H9 (cell line): ENCODE data around the gene NRXN3. TPM values are rescaled to one million over a fixed set of nuclear protein-coding genes. Genes with fewer than 3 reads are reported as not detected.

Experiments
- DNase-seq: peaks from one replicate; pipeline ENCODE4 v3.0.0-alpha.2; 2017
- H2AFZ ChIP-seq: one replicate; pipeline ENCODE4 v1.6.1; 2013; ENCODE audit warnings: mild to moderate bottlenecking, low read length, control low read depth, moderate library complexity
- H2AK5ac ChIP-seq: 2 replicates; pipeline ENCODE4 v1.6.1; 2013; ENCODE audit warnings: low read length, control low read depth, mixed read lengths; ENCODE audit not compliant: insufficient read length
- H2BK120ac ChIP-seq: one replicate; pipeline ENCODE4 v1.6.1; 2013; ENCODE audit warnings: low read depth, mild to moderate bottlenecking, low read length, control low read depth, inconsistent platforms; ENCODE audit not compliant: poor library complexity, severe bottlenecking
- H2BK12ac ChIP-seq: 2 replicates; pipeline ENCODE4 v1.6.1; 2013; ENCODE audit warnings: low read length, control low read depth, mixed read lengths, low read depth; ENCODE audit not compliant: insufficient read length
- H2BK15ac ChIP-seq: 2 replicates; pipeline ENCODE4 v1.6.1; 2013; ENCODE audit warnings: low read depth, low read length, control low read depth
- H2BK20ac ChIP-seq: one replicate; pipeline ENCODE4 v1.6.1; 2013; ENCODE audit warnings: low read depth, mild to moderate bottlenecking, low read length, control low read depth, inconsistent platforms; ENCODE audit not compliant: poor library complexity, severe bottlenecking
- H2BK5ac ChIP-seq: 2 replicates; pipeline ENCODE4 v1.6.1; 2013; ENCODE audit warnings: low read length, control low read depth, mixed read lengths; ENCODE audit not compliant: insufficient read length
- H3K14ac ChIP-seq: 2 replicates; pipeline ENCODE4 v1.6.1; 2013; ENCODE audit warnings: low read length, control low read depth; ENCODE audit not compliant: insufficient read depth
- H3K18ac ChIP-seq: 2 replicates; pipeline ENCODE4 v1.6.1; 2013; ENCODE audit warnings: low read depth, mild to moderate bottlenecking, mixed read lengths, low read length, control low read depth; ENCODE audit not compliant: insufficient read length
- H3K23ac ChIP-seq: 2 replicates; pipeline ENCODE4 v1.6.1; 2013; ENCODE audit warnings: low read length, control low read depth, mixed read lengths, low read depth; ENCODE audit not compliant: insufficient read length
- H3K23me2 ChIP-seq: 2 replicates; pipeline ENCODE4 v1.6.1; 2013; ENCODE audit warnings: low read depth, mild to moderate bottlenecking, mixed read lengths, low read length, control low read depth; ENCODE audit not compliant: insufficient read length, poor library complexity, severe bottlenecking
- H3K27ac ChIP-seq: 2 replicates; pipeline ENCODE4 v1.5.1; 2013; ENCODE audit warnings: low read length, control low read depth, mixed read lengths, low read depth; ENCODE audit not compliant: insufficient read length
- H3K27me3 ChIP-seq: 2 replicates; pipeline ENCODE4 v1.6.1; 2013; ENCODE audit warnings: low read length, control low read depth, inconsistent platforms; ENCODE audit not compliant: insufficient read depth
- H3K4ac ChIP-seq: 2 replicates; pipeline ENCODE4 v1.6.1; 2013; ENCODE audit warnings: low read depth, mild to moderate bottlenecking, control low read depth, inconsistent platforms, low read length, moderate library complexity
- H3K4me1 ChIP-seq: 2 replicates; pipeline ENCODE4 v1.6.1; 2013; ENCODE audit warnings: low read length, control low read depth, inconsistent platforms; ENCODE audit not compliant: insufficient read depth
- H3K4me2 ChIP-seq: 2 replicates; pipeline ENCODE4 v1.6.1; 2013; ENCODE audit warnings: low read length, control low read depth, mixed read lengths; ENCODE audit not compliant: insufficient read length, insufficient read depth
- H3K56ac ChIP-seq: 2 replicates; pipeline ENCODE4 v1.6.1; 2013; ENCODE audit warnings: low read depth, mild to moderate bottlenecking, mixed read lengths, low read length, control low read depth; ENCODE audit not compliant: insufficient read length
- H3K79me1 ChIP-seq: 2 replicates; pipeline ENCODE4 v1.6.1; 2013; ENCODE audit warnings: low read depth, mild to moderate bottlenecking, moderate library complexity, low read length, control low read depth, inconsistent platforms; ENCODE audit not compliant: insufficient read depth, poor library complexity, severe bottlenecking
- H3K79me2 ChIP-seq: 2 replicates; pipeline ENCODE4 v1.6.1; 2013; ENCODE audit warnings: low read length, control low read depth, inconsistent platforms; ENCODE audit not compliant: insufficient read depth
- H3K9ac ChIP-seq: 2 replicates; pipeline ENCODE4 v1.6.1; 2013; ENCODE audit warnings: low read length, control low read depth, mixed read lengths; ENCODE audit not compliant: insufficient read length; ENCODE audit errors: extremely low read depth
- H3K9me3 ChIP-seq: one replicate; pipeline ENCODE4 v1.6.1; 2013; ENCODE audit warnings: low read depth, low read length, inconsistent platforms; ENCODE audit not compliant: control insufficient read depth
- H3T11ph ChIP-seq: one replicate; pipeline ENCODE4 v1.6.1; 2013; ENCODE audit warnings: mild to moderate bottlenecking, low read length, control low read depth, inconsistent platforms
- H4K20me1 ChIP-seq: one replicate; pipeline ENCODE4 v1.6.1; 2013; ENCODE audit not compliant: control insufficient read depth, insufficient read length, insufficient read depth
- H4K5ac ChIP-seq: 2 replicates; pipeline ENCODE4 v1.6.1; 2013; ENCODE audit warnings: low read depth, mild to moderate bottlenecking, mixed read lengths, low read length, control low read depth; ENCODE audit not compliant: insufficient read length
- H4K8ac ChIP-seq: replicated peaks from 2 replicates; pipeline ENCODE4 v1.6.1; 2013; ENCODE audit warnings: low read length, control low read depth, mixed read lengths, low read depth; ENCODE audit not compliant: insufficient read length
- H4K91ac ChIP-seq: 2 replicates; pipeline ENCODE4 v1.6.1; 2013; ENCODE audit warnings: low read depth, mild to moderate bottlenecking, moderate library complexity, mixed read lengths, low read length, control low read depth; ENCODE audit not compliant: insufficient read length
- H3K27ac Mint-ChIP-seq, 3 experiments: 2 replicates in 2 of 3; 3 replicates in 1 of 3; pipeline ENCODE4 v1.8.0; 2020 to 2021; ENCODE audit warnings: mixed read lengths in 3 of 3, mild to moderate bottlenecking in 1 of 3, moderate library complexity in 1 of 3
- H3K27me3 Mint-ChIP-seq: 2 replicates; pipeline ENCODE4 v1.8.0; 2021; ENCODE audit warnings: low read depth, mild to moderate bottlenecking, moderate library complexity, mixed read lengths
- H3K36me3 Mint-ChIP-seq, 3 experiments: 2 replicates in 2 of 3; 3 replicates in 1 of 3; pipeline ENCODE4 v1.8.0; 2020 to 2021; ENCODE audit warnings: low read depth in 3 of 3, mixed read lengths in 3 of 3; ENCODE audit not compliant: insufficient read depth in 1 of 3
- H3K4me1 Mint-ChIP-seq, 2 experiments: 2 replicates each; pipeline ENCODE4 v1.8.0; 2020; ENCODE audit warnings: mixed read lengths in 2 of 2
- H3K4me3 Mint-ChIP-seq, 2 experiments: 2 replicates in 1 of 2; 3 replicates in 1 of 2; pipeline ENCODE4 v1.8.0; 2020 to 2021; ENCODE audit warnings: mild to moderate bottlenecking in 2 of 2, mixed read lengths in 2 of 2, moderate library complexity in 1 of 2
- H3K9me3 Mint-ChIP-seq, 2 experiments: 2 replicates in 1 of 2; 3 replicates in 1 of 2; pipeline ENCODE4 v1.8.0; 2020; ENCODE audit warnings: mild to moderate bottlenecking in 2 of 2, mixed read lengths in 2 of 2, moderate library complexity in 1 of 2
- WGBS: extraction: QIAGEN DNeasy Blood & Tissue Kit; methylation state at CpG from one replicate; pipeline ENCODE4 v1.1.7; 2013; ENCODE audit warnings: missing lambda C conversion rate, low lambda C conversion rate, mixed read lengths; ENCODE audit not compliant: insufficient read length; ENCODE audit errors: extremely low coverage; 5-methylcytosine and 5-hydroxymethylcytosine counted together
- total RNA-seq: library from RNA; stranded (reverse); gene quantifications from 2 replicates; pipeline ENCODE4 v1.2.1, GENCODE V29; 2021
- TF ChIP-seq, protein P1 (sequence below): fragments of 200-600 bp; sonication (generic); conservative IDR thresholded peaks from 3 replicates; pipeline ENCODE4 v1.8.0; 2021; ENCODE audit warnings: antibody characterized with exemption, mild to moderate bottlenecking

Gene NRXN3
- total RNA-seq, 1 experiment from 2014 or later: 1.8 TPM

DNA sequence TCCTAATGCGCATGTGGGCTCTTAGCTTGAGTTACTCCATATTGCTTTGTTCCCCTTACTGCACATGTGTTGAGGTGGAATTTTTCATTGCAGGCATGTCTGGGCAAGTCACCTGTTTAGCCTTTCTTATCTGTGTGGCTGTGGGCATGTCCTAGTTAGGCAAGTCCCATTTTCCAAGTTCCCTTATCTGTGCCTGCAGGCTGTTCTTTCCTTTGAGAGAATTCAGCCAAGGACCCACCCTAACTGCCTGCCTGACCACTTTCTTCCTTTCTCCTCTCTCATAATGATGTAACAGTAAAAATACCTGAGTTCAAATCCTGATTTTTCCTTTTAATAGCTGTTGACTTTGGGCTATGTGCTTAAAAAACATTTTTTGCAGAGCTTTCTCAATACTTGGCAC, 870.6 kb downstream of the NRXN3 start:
- H3K4me1 ChIP-seq: no peaks in the 10 kb centered on the region
- no peak overlapping the region for H3K27ac Mint-ChIP-seq
- H2AK5ac ChIP-seq: no peak overlapping the region
- no peak overlapping the region for H3K4ac ChIP-seq
- no peak overlapping the region for H2BK12ac ChIP-seq
- H3K4me3 Mint-ChIP-seq: no peak overlapping the region
- H3K27me3 Mint-ChIP-seq: no peaks in the 10 kb centered on the region
- WGBS: no CpG with 5 or more reads among the region's 1 CpG
- no peak overlapping the region for H3K27ac ChIP-seq
- no peaks in the 10 kb centered on the region for H3K23me2 ChIP-seq
- H2AFZ ChIP-seq: no peak overlapping the region
- no peak overlapping the region for H3K14ac ChIP-seq
- H3K79me2 ChIP-seq: no peaks in the 10 kb centered on the region
- no peak overlapping the region for H2BK20ac ChIP-seq
- no peak overlapping the region for H3K4me2 ChIP-seq
- no peak overlapping the region for H3T11ph ChIP-seq
- peaks cover 14 to 18% of the 10 kb centered on the region in 2 experiments for H3K4me1 Mint-ChIP-seq
- no peaks in the 10 kb centered on the region for H3K9me3 ChIP-seq
- H3K56ac ChIP-seq: no peak overlapping the region
- no peak overlapping the region for H4K8ac ChIP-seq
- no peak for DNase-seq
- H2BK15ac ChIP-seq: no peak overlapping the region
- no peaks in the 10 kb centered on the region for H4K20me1 ChIP-seq
- peaks cover 0 to 8% of the 10 kb centered on the region in 2 experiments; a peak in 1 of 5 replicates for H3K9me3 Mint-ChIP-seq
- H2BK5ac ChIP-seq: no peak overlapping the region
- no peak overlapping the region for H3K18ac ChIP-seq
- H3K79me1 ChIP-seq: no peaks in the 10 kb centered on the region
- H3K36me3 Mint-ChIP-seq: peaks cover 0 to 8% (median 7%) of the 10 kb centered on the region in 3 experiments; a peak in 5 of 7 replicates
- TF ChIP-seq, protein P1, sequence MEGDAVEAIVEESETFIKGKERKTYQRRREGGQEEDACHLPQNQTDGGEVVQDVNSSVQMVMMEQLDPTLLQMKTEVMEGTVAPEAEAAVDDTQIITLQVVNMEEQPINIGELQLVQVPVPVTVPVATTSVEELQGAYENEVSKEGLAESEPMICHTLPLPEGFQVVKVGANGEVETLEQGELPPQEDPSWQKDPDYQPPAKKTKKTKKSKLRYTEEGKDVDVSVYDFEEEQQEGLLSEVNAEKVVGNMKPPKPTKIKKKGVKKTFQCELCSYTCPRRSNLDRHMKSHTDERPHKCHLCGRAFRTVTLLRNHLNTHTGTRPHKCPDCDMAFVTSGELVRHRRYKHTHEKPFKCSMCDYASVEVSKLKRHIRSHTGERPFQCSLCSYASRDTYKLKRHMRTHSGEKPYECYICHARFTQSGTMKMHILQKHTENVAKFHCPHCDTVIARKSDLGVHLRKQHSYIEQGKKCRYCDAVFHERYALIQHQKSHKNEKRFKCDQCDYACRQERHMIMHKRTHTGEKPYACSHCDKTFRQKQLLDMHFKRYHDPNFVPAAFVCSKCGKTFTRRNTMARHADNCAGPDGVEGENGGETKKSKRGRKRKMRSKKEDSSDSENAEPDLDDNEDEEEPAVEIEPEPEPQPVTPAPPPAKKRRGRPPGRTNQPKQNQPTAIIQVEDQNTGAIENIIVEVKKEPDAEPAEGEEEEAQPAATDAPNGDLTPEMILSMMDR: no peak
- H4K5ac ChIP-seq: no peak overlapping the region
- H4K91ac ChIP-seq: no peak overlapping the region
- no peak overlapping the region for H3K23ac ChIP-seq
- no peaks in the 10 kb centered on the region for H3K27me3 ChIP-seq
- H2BK120ac ChIP-seq: no peak overlapping the region
- H3K9ac ChIP-seq: no peak overlapping the region
